ENCODE data around the gene ZC3H18.

GRCh38 chr16:88570691-88571092 is 489 bp downstream of the ZC3H18 start:
- TF ChIP-seq CTCF (conservative IDR thresholded peaks at IDR 0.05) (no peak), ZFX (IDR thresholded peaks at IDR 0.05) (peak; percentile 72; the same call in 1 of the 2 replicates)
